Measurements from ENCODE around the gene TGIF2.

The TGIF2 gene

GRCh38 chr20:36540551-36541211, 32.7 kb upstream of the TGIF2 start:
- Histone ChIP-seq H3K4me3 (ENCODE audit: low read length) (peak overlapping the region; percentile 58), H3K4me1 (ENCODE audit: control insufficient read depth, insufficient read depth, low read length) (peaks cover 15% of the 10 kb centered on the region), H3K9me3 (ENCODE audit: control insufficient read depth, insufficient read depth, low read length) (no peaks in the 10 kb centered on the region), H3K27ac (ENCODE audit: low read length) (no peak overlapping the region), H3K27me3 (ENCODE audit: control insufficient read depth, insufficient read depth, low read length) (no peaks in the 10 kb centered on the region), H3K36me3 (ENCODE audit: control insufficient read depth, insufficient read depth, low read length) (no peaks in the 10 kb centered on the region)
- WGBS (ENCODE audit: insufficient coverage, insufficient read length), result no CpG with 5 or more reads among the region's 41 CpGs
- DNase-seq (ENCODE audit: low read depth, low spot score), result no peak

GRCh38 chr20:36541227-36541767, 32.1 kb upstream of the TGIF2 start, which contains the start of gene MYL9:
TSS of gene MYL9 (plus strand) at chr20:36541519. CDS start at chr20:36544885, 3,366 bp downstream.
- Histone ChIP-seq H3K9me3 (ENCODE audit: control insufficient read depth, insufficient read depth, low read length) (no peaks in the 10 kb centered on the region), H3K4me1 (ENCODE audit: control insufficient read depth, insufficient read depth, low read length) (peaks cover 15% of the 10 kb centered on the region), H3K27ac (ENCODE audit: low read length) (no peak within 1 kb of the TSS), H3K36me3 (ENCODE audit: control insufficient read depth, insufficient read depth, low read length) (no peaks in the 10 kb centered on the region), H3K27me3 (ENCODE audit: control insufficient read depth, insufficient read depth, low read length) (no peaks in the 10 kb centered on the region), H3K4me3 (ENCODE audit: low read length) (peak within 1 kb of the TSS; percentile 58)
- no CpG with 5 or more reads among the region's 41 CpGs for WGBS (ENCODE audit: insufficient coverage, insufficient read length)
- DNase-seq (ENCODE audit: low read depth, low spot score), result no peak

DNA sequence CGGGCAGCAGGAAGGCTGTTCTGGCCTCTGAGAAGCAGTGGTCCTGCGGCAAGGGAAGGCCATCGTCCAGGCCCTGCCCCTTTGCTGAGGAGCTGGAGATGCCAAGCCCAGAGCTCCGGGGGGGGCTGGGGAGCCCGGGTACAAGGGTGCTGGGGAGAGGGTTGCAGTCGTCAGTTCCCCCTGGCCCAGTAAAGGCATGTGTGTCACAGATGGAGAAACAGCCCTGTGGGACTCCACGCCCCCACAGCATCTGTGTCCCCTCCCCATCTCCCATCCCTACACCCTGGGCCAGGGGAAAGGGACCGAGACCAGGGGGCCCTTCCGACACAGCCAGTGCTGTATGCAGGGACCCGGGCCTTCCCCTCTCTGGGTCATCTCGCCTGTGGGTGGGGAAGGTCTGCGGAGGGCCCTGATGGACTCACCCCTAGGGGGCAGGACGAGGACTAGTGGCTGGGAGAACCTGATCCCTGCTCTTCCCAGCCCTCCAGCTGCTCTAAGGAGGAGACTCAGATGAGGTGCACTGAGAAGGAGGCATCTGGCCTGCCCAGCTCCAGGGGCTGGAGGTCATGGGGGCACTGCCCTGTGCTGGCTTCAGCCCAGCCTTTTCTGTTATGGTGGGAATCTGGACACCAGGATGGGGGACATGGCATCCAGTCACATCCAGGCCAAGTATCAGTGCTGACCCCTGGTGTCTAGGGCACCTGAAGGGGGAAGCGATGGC, 31.5 kb upstream of the TGIF2 start:
- H3K9me3 ChIP-seq (ENCODE audit: control insufficient read depth, insufficient read depth, low read length), result no peaks in the 10 kb centered on the region
- peaks cover 15% of the 10 kb centered on the region for H3K4me1 ChIP-seq (ENCODE audit: control insufficient read depth, insufficient read depth, low read length)
- H3K4me3 ChIP-seq (ENCODE audit: low read length), result peak overlapping the region; percentile 58; the same call in 1 of the 2 replicates
- whole genome bisulfite sequencing (ENCODE audit: insufficient coverage, insufficient read length), result no CpG with 5 or more reads among the region's 14 CpGs
- H3K27ac ChIP-seq (ENCODE audit: low read length), result no peak overlapping the region
- H3K36me3 ChIP-seq (ENCODE audit: control insufficient read depth, insufficient read depth, low read length), result no peaks in the 10 kb centered on the region
- no peaks in the 10 kb centered on the region for H3K27me3 ChIP-seq (ENCODE audit: control insufficient read depth, insufficient read depth, low read length)
- DNase-seq (ENCODE audit: low read depth, low spot score), result no peak

DNA sequence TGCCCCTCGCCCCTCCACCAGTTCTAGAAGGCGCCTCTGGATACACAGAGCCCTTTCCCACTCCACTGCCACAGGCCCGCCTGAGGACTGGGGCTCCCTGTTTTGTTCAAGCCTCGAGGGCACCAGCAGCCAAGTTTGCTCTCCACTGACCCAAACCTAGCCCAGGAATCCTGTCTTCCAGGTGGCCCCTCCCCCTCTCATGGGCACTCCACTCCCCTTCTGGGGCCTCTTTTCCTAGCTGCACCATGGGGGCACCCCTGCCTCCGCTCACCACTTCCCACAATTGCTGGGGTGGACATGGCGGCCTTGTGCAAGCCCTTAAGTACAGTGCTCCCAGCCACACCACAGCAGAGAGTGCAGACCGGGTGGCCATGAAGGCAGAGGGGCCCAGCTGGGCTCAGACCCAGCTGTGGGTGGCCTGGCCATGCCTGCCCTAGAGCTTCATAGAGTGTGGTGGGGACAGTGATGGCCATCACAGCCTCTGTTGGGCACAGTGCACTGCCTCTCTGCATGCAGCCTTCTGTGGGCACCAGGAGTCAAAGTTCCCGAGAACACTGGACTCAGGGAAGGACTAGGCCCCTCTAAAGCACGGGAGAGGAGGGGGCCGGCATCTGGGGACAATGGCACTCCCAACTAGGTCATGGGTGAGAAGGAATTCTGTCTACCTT, 30.7 kb upstream of the TGIF2 start:
- no peak overlapping the region for H3K4me3 ChIP-seq (ENCODE audit: low read length)
- no peaks in the 10 kb centered on the region for H3K36me3 ChIP-seq (ENCODE audit: control insufficient read depth, insufficient read depth, low read length)
- no peak overlapping the region for H3K27ac ChIP-seq (ENCODE audit: low read length)
- H3K9me3 ChIP-seq (ENCODE audit: control insufficient read depth, insufficient read depth, low read length), result no peaks in the 10 kb centered on the region
- WGBS (ENCODE audit: insufficient coverage, insufficient read length), result no CpG with 5 or more reads among the region's 10 CpGs
- no peaks in the 10 kb centered on the region for H3K27me3 ChIP-seq (ENCODE audit: control insufficient read depth, insufficient read depth, low read length)
- H3K4me1 ChIP-seq (ENCODE audit: control insufficient read depth, insufficient read depth, low read length), result peaks cover 15% of the 10 kb centered on the region
- DNase-seq (ENCODE audit: low read depth, low spot score), result no peak

DNA sequence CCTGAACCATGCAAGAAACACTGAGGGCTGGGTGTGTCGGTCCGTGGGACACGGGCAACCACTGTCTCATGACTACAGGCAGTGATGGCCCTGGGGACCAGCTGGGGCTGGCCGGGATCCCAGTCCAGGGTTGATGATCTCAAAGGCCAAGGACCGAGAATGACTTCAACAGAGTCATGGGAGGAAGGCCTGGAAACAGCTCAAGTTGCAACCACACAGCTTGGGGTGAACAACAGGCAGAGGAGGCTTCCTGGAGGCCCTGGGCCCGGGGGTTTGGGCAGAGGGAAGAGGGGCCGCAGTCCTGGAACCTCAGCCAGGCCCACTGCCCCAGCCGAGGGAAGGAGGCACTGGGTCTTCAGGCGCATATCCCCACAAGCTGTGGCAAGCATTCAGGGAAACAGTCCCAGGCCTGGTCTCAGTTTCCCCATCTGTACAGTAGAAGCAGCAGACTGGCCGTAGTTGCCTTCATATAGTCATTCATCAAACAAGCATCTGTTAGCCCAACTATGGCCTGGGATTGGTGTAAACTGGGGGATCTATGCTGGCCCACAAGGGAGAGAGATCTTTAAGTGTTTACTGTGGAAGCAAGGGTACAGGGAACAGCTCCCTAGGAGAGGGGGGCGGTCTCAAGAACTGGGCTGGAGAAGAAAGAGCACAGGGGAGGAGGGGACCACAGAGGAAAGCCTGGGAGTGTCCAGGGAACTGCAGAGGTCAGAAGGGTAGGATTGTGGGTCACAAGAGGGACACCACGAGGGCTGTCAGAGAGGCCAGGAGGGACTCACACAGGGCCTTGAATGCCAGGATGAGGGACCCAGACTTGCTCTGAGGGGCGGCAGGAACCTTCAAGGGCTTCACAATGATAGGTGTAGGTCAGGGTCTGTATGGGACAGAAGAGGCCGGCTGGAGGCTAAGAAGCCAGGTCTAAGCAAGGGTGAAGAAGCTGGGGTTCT, 29.9 kb upstream of the TGIF2 start:
- H3K27me3 ChIP-seq (ENCODE audit: control insufficient read depth, insufficient read depth, low read length), result no peaks in the 10 kb centered on the region
- whole genome bisulfite sequencing (ENCODE audit: insufficient coverage, insufficient read length), result no CpG with 5 or more reads among the region's 14 CpGs
- no peak for DNase-seq (ENCODE audit: low read depth, low spot score)
- H3K27ac ChIP-seq (ENCODE audit: low read length), result no peak overlapping the region
- H3K4me3 ChIP-seq (ENCODE audit: low read length), result no peak overlapping the region
- 0 out of 2 replicates have a peak, but pooled peaks cover under 1% of the 10 kb centered on the region for H3K36me3 ChIP-seq (ENCODE audit: control insufficient read depth, insufficient read depth, low read length)
- peaks cover 15% of the 10 kb centered on the region for H3K4me1 ChIP-seq (ENCODE audit: control insufficient read depth, insufficient read depth, low read length)
- no peaks in the 10 kb centered on the region for H3K9me3 ChIP-seq (ENCODE audit: control insufficient read depth, insufficient read depth, low read length)

DNA sequence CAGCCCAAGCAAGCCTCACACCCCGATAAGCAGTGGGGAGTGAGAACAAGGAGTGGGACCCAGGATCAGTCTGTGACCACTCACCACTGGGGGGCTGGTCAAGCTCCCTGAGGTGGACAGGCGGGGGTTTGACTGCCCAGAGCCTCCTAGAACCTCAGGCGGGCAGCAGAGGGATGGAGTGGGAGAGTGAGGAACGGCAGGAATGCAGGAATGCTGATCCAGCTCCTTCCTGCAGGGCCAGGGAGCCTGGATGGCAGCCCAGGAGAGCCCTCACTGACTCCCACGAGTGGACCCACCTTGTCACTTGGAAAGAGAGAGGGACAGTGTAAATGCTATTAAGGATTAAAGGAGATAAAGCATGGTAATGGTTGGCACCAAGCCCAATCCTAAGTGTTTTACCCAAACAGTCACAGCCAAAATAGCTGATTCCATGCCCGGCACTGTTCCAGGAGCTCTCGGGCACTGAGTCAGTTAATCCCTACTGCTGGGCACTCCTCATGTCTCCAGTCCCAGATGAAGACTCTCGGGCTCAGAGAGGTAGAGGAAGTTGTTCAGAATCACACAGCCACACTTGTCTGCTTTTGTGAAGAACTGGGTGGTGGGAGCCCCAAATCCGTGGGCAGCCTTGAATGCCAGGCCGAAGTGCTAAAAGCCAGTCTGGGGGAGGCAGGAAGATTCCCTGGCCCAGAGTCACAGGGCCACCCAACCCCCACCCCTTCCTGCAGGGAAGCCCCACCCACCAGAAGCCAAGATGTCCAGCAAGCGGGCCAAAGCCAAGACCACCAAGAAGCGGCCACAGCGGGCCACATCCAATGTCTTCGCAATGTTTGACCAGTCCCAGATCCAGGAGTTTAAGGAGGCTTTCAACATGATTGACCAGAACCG, 29.0 kb upstream of the TGIF2 start:
- Histone ChIP-seq H3K27me3 (ENCODE audit: control insufficient read depth, insufficient read depth, low read length) (no peaks in the 10 kb centered on the region), H3K36me3 (ENCODE audit: control insufficient read depth, insufficient read depth, low read length) (0 out of 2 replicates have a peak, but pooled peaks cover 3% of the 10 kb centered on the region), H3K4me3 (ENCODE audit: low read length) (no peak overlapping the region), H3K27ac (ENCODE audit: low read length) (no peak overlapping the region), H3K9me3 (ENCODE audit: control insufficient read depth, insufficient read depth, low read length) (no peaks in the 10 kb centered on the region), H3K4me1 (ENCODE audit: control insufficient read depth, insufficient read depth, low read length) (peaks cover 15% of the 10 kb centered on the region)
- no peak for DNase-seq (ENCODE audit: low read depth, low spot score)
- no CpG with 5 or more reads among the region's 15 CpGs for WGBS (ENCODE audit: insufficient coverage, insufficient read length)

- Histone ChIP-seq H3K36me3 (ENCODE audit: control insufficient read depth, insufficient read depth, low read length) (0 out of 2 replicates have a peak, but pooled peaks cover 3% of the 10 kb centered on the region), H3K27ac (ENCODE audit: low read length) (no peak overlapping the region), H3K4me1 (ENCODE audit: control insufficient read depth, insufficient read depth, low read length) (peaks cover 12% of the 10 kb centered on the region), H3K9me3 (ENCODE audit: control insufficient read depth, insufficient read depth, low read length) (no peaks in the 10 kb centered on the region), H3K27me3 (ENCODE audit: control insufficient read depth, insufficient read depth, low read length) (no peaks in the 10 kb centered on the region), H3K4me3 (ENCODE audit: low read length) (no peak overlapping the region)
- no CpG with 5 or more reads among the region's 14 CpGs for WGBS (ENCODE audit: insufficient coverage, insufficient read length)
- no peak for DNase-seq (ENCODE audit: low read depth, low spot score)
These were observed 27.2 kb upstream of the TGIF2 start for GRCh38 chr20:36546111-36546736.

GRCh38 chr20:36547186-36548005, 26.0 kb upstream of the TGIF2 start:
- H3K4me1 ChIP-seq (ENCODE audit: control insufficient read depth, insufficient read depth, low read length), result peaks cover 9% of the 10 kb centered on the region
- H3K27me3 ChIP-seq (ENCODE audit: control insufficient read depth, insufficient read depth, low read length), result no peaks in the 10 kb centered on the region
- H3K4me3 ChIP-seq (ENCODE audit: low read length), result no peak overlapping the region
- DNase-seq (ENCODE audit: low read depth, low spot score), result no peak
- WGBS (ENCODE audit: insufficient coverage, insufficient read length), result no CpG with 5 or more reads among the region's 12 CpGs
- H3K9me3 ChIP-seq (ENCODE audit: control insufficient read depth, insufficient read depth, low read length), result no peaks in the 10 kb centered on the region
- no peak overlapping the region for H3K27ac ChIP-seq (ENCODE audit: low read length)
- H3K36me3 ChIP-seq (ENCODE audit: control insufficient read depth, insufficient read depth, low read length), result 0 out of 2 replicates have a peak, but pooled peaks cover 3% of the 10 kb centered on the region
